ENCODE measurements around the gene GNPTAB. TPM values are rescaled to one million over a fixed set of nuclear protein-coding genes. Genes with fewer than 3 reads are reported as not detected.

GNPTAB gene
- total and polyA plus RNA-seq, 2 of the 4 experiments (the other 2 are of a cell fraction) = 16.0 to 24.2 TPM

DNA sequence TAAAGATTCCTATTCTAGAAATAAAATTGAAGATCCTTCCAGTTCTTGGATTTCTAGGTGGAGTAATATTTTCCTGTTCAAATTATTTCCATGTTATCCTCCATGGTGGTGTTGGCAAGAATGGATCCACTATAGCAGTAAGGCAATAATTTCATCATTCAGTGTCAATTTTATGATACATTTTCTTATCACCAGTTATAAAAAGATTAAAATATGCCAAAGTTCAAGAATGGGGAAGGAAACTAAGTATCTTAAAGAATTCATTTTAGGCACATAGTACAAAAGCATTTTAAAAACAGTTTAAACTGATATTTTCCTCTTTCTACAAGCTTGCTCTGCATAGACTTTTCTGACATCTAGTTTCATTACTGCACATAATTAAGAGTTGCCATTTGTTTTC, 110.6 kb downstream of the GNPTAB start:
- peaks cover 3% of the 10 kb centered on the region; the same call in 1 of the 2 replicates for H3K36me3 ChIP-seq (ENCODE audit: control insufficient read depth, insufficient read depth, low read length)
- no peaks in the 10 kb centered on the region for H3K9me3 ChIP-seq (ENCODE audit: control insufficient read depth, insufficient read depth, low read length)
- H2BK5ac ChIP-seq (ENCODE audit: low read depth, low read length, poor library complexity, severe bottlenecking) = no peak overlapping the region
- H4K5ac ChIP-seq (ENCODE audit: low read depth, low read length) = no peak overlapping the region
- ATAC-seq (ENCODE audit: low read depth) = no peak
- no peak overlapping the region for H3K4me3 ChIP-seq (ENCODE audit: insufficient read depth, low read depth, low read length)
- no peaks in the 10 kb centered on the region for H3K27me3 ChIP-seq (ENCODE audit: control insufficient read depth, insufficient read depth, low read length)
- H3K14ac ChIP-seq (replicated peaks; ENCODE audit: low read depth, low read length) = no peak overlapping the region
- H2BK15ac ChIP-seq (ENCODE audit: low read depth, low read length) = no peak overlapping the region
- H4K20me1 ChIP-seq (ENCODE audit: insufficient read depth, low read length) = no peaks in the 10 kb centered on the region
- H3K23ac ChIP-seq (ENCODE audit: low read depth, low read length) = no peak overlapping the region
- no peak overlapping the region for H2BK20ac ChIP-seq (ENCODE audit: low read depth, low read length)
- TF ChIP-seq RAD21 (IDR thresholded peaks at IDR 0.05; ENCODE audit: low read length) (no peak), NFE2L2 (IDR thresholded peaks at IDR 0.05; ENCODE audit: low read depth, low read length) (no peak), POLR2A (IDR thresholded peaks at IDR 0.05; ENCODE audit: low read depth, low read length) (no peak), MXI1 (IDR thresholded peaks at IDR 0.05; ENCODE audit: borderline replicate concordance, low read depth, low read length) (no peak), SMC3 (IDR thresholded peaks at IDR 0.05; ENCODE audit: low read depth, low read length) (no peak), RCOR1 (IDR thresholded peaks at IDR 0.05; ENCODE audit: insufficient replicate concordance, low read length) (no peak), BHLHE40 (IDR thresholded peaks at IDR 0.05; ENCODE audit: low read depth, low read length) (no peak), FOS (IDR thresholded peaks at IDR 0.05; ENCODE audit: low read depth, low read length) (no peak), MAZ (IDR thresholded peaks at IDR 0.05; ENCODE audit: borderline replicate concordance, low read depth, low read length) (no peak), MAFK (IDR thresholded peaks at IDR 0.05; ENCODE audit: low read depth, low read length) (no peak), CEBPB (IDR thresholded peaks at IDR 0.05; ENCODE audit: low read depth, low read length) (no peak), RFX5 (IDR thresholded peaks at IDR 0.05; ENCODE audit: low read depth, low read length) (no peak), CHD1 (IDR thresholded peaks at IDR 0.05; ENCODE audit: low read depth, low read length) (no peak)
- TF ChIP-seq, protein P1, sequence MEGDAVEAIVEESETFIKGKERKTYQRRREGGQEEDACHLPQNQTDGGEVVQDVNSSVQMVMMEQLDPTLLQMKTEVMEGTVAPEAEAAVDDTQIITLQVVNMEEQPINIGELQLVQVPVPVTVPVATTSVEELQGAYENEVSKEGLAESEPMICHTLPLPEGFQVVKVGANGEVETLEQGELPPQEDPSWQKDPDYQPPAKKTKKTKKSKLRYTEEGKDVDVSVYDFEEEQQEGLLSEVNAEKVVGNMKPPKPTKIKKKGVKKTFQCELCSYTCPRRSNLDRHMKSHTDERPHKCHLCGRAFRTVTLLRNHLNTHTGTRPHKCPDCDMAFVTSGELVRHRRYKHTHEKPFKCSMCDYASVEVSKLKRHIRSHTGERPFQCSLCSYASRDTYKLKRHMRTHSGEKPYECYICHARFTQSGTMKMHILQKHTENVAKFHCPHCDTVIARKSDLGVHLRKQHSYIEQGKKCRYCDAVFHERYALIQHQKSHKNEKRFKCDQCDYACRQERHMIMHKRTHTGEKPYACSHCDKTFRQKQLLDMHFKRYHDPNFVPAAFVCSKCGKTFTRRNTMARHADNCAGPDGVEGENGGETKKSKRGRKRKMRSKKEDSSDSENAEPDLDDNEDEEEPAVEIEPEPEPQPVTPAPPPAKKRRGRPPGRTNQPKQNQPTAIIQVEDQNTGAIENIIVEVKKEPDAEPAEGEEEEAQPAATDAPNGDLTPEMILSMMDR (conservative IDR thresholded peaks at IDR 0.05; ENCODE audit: low read depth, low read length) = no peak
- TF ChIP-seq, protein P2, sequence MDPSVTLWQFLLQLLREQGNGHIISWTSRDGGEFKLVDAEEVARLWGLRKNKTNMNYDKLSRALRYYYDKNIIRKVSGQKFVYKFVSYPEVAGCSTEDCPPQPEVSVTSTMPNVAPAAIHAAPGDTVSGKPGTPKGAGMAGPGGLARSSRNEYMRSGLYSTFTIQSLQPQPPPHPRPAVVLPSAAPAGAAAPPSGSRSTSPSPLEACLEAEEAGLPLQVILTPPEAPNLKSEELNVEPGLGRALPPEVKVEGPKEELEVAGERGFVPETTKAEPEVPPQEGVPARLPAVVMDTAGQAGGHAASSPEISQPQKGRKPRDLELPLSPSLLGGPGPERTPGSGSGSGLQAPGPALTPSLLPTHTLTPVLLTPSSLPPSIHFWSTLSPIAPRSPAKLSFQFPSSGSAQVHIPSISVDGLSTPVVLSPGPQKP (IDR thresholded peaks at IDR 0.05; ENCODE audit: borderline replicate concordance, low read depth, low read length) = no peak
- TF ChIP-seq, protein P3, sequence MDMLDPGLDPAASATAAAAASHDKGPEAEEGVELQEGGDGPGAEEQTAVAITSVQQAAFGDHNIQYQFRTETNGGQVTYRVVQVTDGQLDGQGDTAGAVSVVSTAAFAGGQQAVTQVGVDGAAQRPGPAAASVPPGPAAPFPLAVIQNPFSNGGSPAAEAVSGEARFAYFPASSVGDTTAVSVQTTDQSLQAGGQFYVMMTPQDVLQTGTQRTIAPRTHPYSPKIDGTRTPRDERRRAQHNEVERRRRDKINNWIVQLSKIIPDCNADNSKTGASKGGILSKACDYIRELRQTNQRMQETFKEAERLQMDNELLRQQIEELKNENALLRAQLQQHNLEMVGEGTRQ (IDR thresholded peaks at IDR 0.05; ENCODE audit: low read depth, low read length) = no peak
- no peak overlapping the region for H3K4me2 ChIP-seq (ENCODE audit: low read depth, low read length)
- no peak overlapping the region for H3K18ac ChIP-seq (ENCODE audit: low read depth, low read length)
- DNase-seq = no peak
- H2AFZ ChIP-seq (replicated peaks; ENCODE audit: low read length, poor library complexity) = no peak overlapping the region
- no peak overlapping the region for H3K4ac ChIP-seq (ENCODE audit: low read depth, low read length)
- no peak overlapping the region for H3K27ac ChIP-seq (ENCODE audit: insufficient read depth, low read length)
- no peak overlapping the region for H2AK5ac ChIP-seq (ENCODE audit: low read depth, low read length)
- H2BK120ac ChIP-seq (ENCODE audit: low read depth, low read length) = no peak overlapping the region
- ChIA-PET POLR2A (ENCODE audit: unreplicated experiment) (no interaction called here), CTCF (no interaction called here)
- H3K79me1 ChIP-seq (ENCODE audit: low read depth in 1 of 2, low read length in 2 of 2) = no peaks in the 10 kb centered on the region; a peak in 1 of 4 replicates
- peaks cover 7% of the 10 kb centered on the region; the same call in 1 of the 2 replicates for H3K9me1 ChIP-seq (ENCODE audit: insufficient read depth, low read length)
- H3K4me1 ChIP-seq (ENCODE audit: control insufficient read depth, insufficient read depth, low read length) = no peaks in the 10 kb centered on the region; the same call in 1 of the 2 replicates
- H4K8ac ChIP-seq (ENCODE audit: low read depth in 2 of 2, low read length in 2 of 2) = no peak overlapping the region
- in situ Hi-C loops (cut with MboI; ENCODE audit: low sequenced_read_pairs) = no loop called here
- BruUV-seq (replicated peaks) = no TSS peak
- H4K91ac ChIP-seq (ENCODE audit: insufficient read depth, low read depth, low read length) = no peak overlapping the region
- dilution Hi-C loops (cut with HindIII; ENCODE audit: low sequenced_read_pairs, unreplicated experiment) = no loop called here
- no peak overlapping the region for H3K9ac ChIP-seq (ENCODE audit: low read depth, low read length)
- H3K56ac ChIP-seq (ENCODE audit: extremely low read depth, insufficient read depth, low read length) = no peak overlapping the region
- no peak overlapping the region for H2AK9ac ChIP-seq (replicated peaks; ENCODE audit: low read depth, low read length, poor library complexity)
- intact Hi-C loops (cut with micrococcal nuclease) = no loop called here
